Measurements from ENCODE around the gene SORL1.
A peak's percentile ranks its signal among the peaks of the same experiment; 100 is the strongest.
"Not testable (repeated sequence)": the region's sequence is repeated elsewhere in the genome, so short reads cannot be mapped to it uniquely, and the experiment has no call there.

Gene SORL1

GRCh38 chr11:121564948-121565684 lies 113.0 kb downstream of the SORL1 start:
- DNase-seq, result no peak

- no peak for DNase-seq
These were observed 114.4 kb downstream of the SORL1 start for GRCh38 chr11:121566279-121567168.

- DNase-seq, result no peak
These were observed 115.9 kb downstream of the SORL1 start for GRCh38 chr11:121567995-121568394.

GRCh38 chr11:121569332-121570299 lies 117.5 kb downstream of the SORL1 start:
- not testable (repeated sequence) for DNase-seq

- DNase-seq, result no peak
These were observed 118.3 kb downstream of the SORL1 start for GRCh38 chr11:121570453-121570852.

- DNase-seq, result no peak
These were observed 119.4 kb downstream of the SORL1 start for GRCh38 chr11:121571506-121571905.

- DNase-seq, result no peak
These were observed 120.5 kb downstream of the SORL1 start for GRCh38 chr11:121572571-121573059.

GRCh38 chr11:121574801-121575200 lies 122.7 kb downstream of the SORL1 start:
- DNase-seq, result no peak

GRCh38 chr11:121575250-121575962 lies 123.3 kb downstream of the SORL1 start:
- DNase-seq, result peak; percentile 27

GRCh38 chr11:121575963-121576290 lies 123.8 kb downstream of the SORL1 start:
- no peak for DNase-seq

- no peak for DNase-seq
These were observed 124.4 kb downstream of the SORL1 start for GRCh38 chr11:121576531-121576930.

- no peak for DNase-seq
These were observed 125.2 kb downstream of the SORL1 start for GRCh38 chr11:121577106-121577848.

GRCh38 chr11:121578251-121578976 lies 126.3 kb downstream of the SORL1 start:
- DNase-seq, result no peak

- no peak for DNase-seq
These were observed 128.0 kb downstream of the SORL1 start for GRCh38 chr11:121580154-121580553.

GRCh38 chr11:121581607-121582006 lies 129.5 kb downstream of the SORL1 start:
- peak; percentile 59 for DNase-seq

GRCh38 chr11:121582296-121582695 lies 130.2 kb downstream of the SORL1 start:
- peak; percentile 51 for DNase-seq

- DNase-seq, result no peak
These were observed 131.7 kb downstream of the SORL1 start for GRCh38 chr11:121583825-121584224.

GRCh38 chr11:121586750-121587149 lies 134.6 kb downstream of the SORL1 start:
- no peak for DNase-seq

GRCh38 chr11:121587182-121587581 lies 135.1 kb downstream of the SORL1 start:
- DNase-seq, result no peak

GRCh38 chr11:121588747-121589146 lies 136.6 kb downstream of the SORL1 start:
- no peak for DNase-seq

Data from activated CD4-positive, alpha-beta T cell treated with anti-CD3 and anti-CD28 coated beads, Interleukin-2, amount 50 U/mL, for 16 hours (primary cell).